Activated T-helper 9 cell treated with anti-CD3 and anti-CD28 coated beads, Interleukin-2, amount 50 U/mL, for 16 hours (primary cell): Measurements from ENCODE around the gene MPHOSPH8.
"Not testable (repeated sequence)": the region's sequence is repeated elsewhere in the genome, so short reads cannot be mapped to it uniquely, and the experiment has no call there.

Experiments used
- DNase-seq: peaks from one replicate; pipeline ENCODE4 v3.0.0-alpha.2; 2020; ENCODE audit warnings: low read depth

MPHOSPH8 gene

GRCh38 chr13:19685034-19685433 is 51.6 kb downstream of the MPHOSPH8 start:
- DNase-seq: no peak

- no peak for DNase-seq
Measured at GRCh38 chr13:19685437-19685836, 52.0 kb downstream of the MPHOSPH8 start.

- DNase-seq: not testable (repeated sequence)
Measured at GRCh38 chr13:19691447-19691846, 58.0 kb downstream of the MPHOSPH8 start.

GRCh38 chr13:19695428-19695827 is 62.0 kb downstream of the MPHOSPH8 start:
- DNase-seq: no peak

GRCh38 chr13:19695829-19696228 is 62.4 kb downstream of the MPHOSPH8 start:
- DNase-seq: no peak

- not testable (repeated sequence) for DNase-seq
Measured at GRCh38 chr13:19700963-19701362, 67.5 kb downstream of the MPHOSPH8 start.

- DNase-seq: not testable (repeated sequence)
Measured at GRCh38 chr13:19701619-19702018, 68.2 kb downstream of the MPHOSPH8 start.

- not testable (repeated sequence) for DNase-seq
Measured at GRCh38 chr13:19704256-19704655, 70.8 kb downstream of the MPHOSPH8 start.

- DNase-seq: not testable (repeated sequence)
Measured at GRCh38 chr13:19709039-19709438, 75.6 kb downstream of the MPHOSPH8 start.

GRCh38 chr13:19709782-19710181 is 76.3 kb downstream of the MPHOSPH8 start:
- DNase-seq: not testable (repeated sequence)

- DNase-seq: no peak
Measured at GRCh38 chr13:19713186-19713965, 79.9 kb downstream of the MPHOSPH8 start.

GRCh38 chr13:19720039-19720438 is 86.6 kb downstream of the MPHOSPH8 start:
- DNase-seq: no peak
